GM12892 (cell line): ENCODE results near the gene TEX2.
A peak's percentile ranks its signal among the peaks of the same experiment; 100 is the strongest.

Experiments used
- DNase-seq: peaks from one replicate; pipeline ENCODE4 v3.0.0; 2011; ENCODE audit not compliant: insufficient read length
- FAIRE-seq: peaks from 2 replicates; lab custom pipeline; 2011; peaks lifted over from hg19 to GRCh38; lab: Jason Lieb, UNC
- POLR2A ChIP-seq: IDR thresholded peaks from 2 replicates; pipeline ENCODE4 v1.6.1; 2011; ENCODE audit warnings: low read depth, low read length, control low read depth
- POLR2AphosphoS5 ChIP-seq: IDR thresholded peaks from 2 replicates; pipeline ENCODE4 v1.6.1; 2011; ENCODE audit warnings: low read depth, low read length, control low read depth
- TAF1 ChIP-seq: IDR thresholded peaks from 2 replicates; pipeline ENCODE4 v1.6.1; 2011; ENCODE audit warnings: low read depth, mild to moderate bottlenecking, control low read depth, low read length, borderline replicate concordance

TEX2 gene

DNA sequence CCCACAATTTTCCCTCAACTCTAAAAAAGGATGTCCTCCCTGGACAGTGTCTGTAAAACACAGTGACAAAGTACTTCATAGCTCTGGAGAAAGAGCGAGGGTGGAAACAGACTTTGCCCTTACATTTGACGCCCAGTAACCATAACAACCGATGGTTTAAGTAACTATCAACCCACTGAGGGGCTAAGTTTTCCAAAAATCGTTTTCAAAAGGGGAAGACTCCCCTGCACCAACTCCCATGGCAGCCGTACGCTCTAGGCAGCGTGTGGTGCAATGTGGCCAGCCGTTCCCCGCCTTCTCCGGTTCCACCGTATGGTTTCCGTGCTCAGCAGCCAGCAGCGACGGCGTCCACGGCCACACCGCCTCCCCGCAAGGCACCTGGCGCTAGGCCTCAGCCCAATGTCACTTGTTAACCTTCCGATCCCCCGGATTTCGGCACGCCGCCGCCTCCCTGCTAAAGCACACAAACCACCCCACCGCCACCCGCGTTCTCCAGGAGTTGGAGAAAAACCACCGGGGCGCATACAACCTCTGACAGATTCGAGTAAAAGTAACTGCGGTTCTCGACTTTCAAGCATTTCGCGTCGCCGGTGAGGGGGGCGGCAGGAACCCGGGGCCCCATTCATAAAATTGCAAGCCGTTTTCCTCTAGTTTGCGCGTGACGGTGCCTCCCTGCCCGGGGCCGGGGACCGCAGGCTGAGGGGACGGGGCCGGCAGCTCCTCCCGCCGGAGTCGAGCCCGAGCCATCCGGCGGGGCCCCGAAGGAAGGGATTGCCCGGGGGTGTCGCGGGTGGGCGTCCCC is 661 bp downstream of the TEX2 start:
- no peak for TF ChIP-seq POLR2A
- TF ChIP-seq POLR2AphosphoS5: no peak
- TF ChIP-seq TAF1: no peak
- peak; percentile 53 for DNase-seq
- FAIRE-seq: peak; percentile 42

DNA sequence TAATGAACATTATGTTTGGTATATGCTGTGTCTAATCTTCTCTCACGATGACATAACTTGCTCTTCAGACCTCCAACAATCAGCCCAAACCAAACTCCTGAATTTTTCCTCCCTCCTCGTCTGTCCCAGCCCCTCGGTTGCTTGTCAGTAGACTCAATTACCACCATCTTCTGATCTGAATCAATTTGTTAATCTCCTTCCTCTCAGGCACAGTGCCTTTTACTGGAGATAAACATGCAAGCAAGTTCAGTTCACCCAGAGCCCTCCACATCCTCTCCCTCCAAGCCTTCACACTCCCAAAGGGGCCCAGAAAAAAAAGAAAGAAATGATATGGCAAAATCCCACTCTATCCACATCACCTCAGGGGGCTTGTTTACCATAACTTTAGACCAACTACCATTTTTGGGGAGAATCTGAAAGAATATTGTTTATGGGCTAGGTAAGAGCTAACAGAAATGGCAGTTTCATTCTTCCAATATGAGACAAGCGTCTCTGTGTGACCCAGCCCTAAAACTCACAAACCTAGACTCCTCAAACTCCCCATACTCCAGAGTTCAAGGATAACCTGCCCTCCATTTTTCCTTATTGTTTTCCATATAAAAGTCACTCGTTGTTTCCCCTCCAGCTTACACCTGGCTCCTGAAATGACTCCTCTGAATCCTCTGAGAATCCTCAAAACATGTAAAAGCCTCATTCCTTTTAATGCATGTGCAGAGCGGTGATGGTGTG is 1.5 kb downstream of the TEX2 start:
- no peak for FAIRE-seq
- DNase-seq: no peak
- TF ChIP-seq POLR2AphosphoS5: no peak
- no peak for TF ChIP-seq POLR2A
- TF ChIP-seq TAF1: no peak

DNA sequence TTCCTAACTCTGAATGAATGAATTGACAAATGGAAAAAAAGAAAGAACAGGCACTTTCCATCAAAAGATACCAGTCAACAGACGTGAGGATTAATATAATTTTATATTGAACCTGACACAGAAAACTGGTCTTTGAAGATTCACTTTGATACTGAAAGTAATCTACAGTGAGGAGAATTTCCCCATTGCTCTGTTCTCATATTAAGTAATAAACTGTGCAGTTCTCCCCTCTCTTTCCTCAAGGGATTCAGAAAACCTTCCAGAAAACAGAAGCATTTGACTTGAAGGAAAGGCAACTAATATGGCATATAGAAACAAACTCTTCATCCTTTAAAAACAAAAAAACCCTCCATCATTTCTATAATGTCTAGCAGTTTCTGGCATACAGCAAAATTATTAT is 2.2 kb downstream of the TEX2 start:
- no peak for DNase-seq
- no peak for FAIRE-seq

DNA sequence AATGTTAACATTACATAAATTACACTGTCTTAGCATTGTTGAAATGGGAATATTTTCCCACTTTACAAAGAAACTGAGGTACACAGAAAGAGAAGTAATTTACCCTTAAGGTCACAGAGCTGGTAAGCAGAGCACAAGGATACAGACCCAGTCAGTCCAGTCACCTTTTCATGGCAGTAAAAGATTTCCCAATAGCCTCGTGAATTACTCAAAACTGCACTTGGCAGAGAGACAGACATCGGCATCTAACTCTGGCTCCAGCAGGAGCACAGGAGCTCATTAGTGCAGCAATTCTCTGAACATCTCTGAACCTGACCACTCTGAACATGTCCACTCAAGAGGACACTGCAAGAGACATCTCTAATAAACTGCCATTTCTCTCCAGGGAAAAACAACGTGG is 3.1 kb downstream of the TEX2 start:
- no peak for TF ChIP-seq POLR2A
- no peak for TF ChIP-seq POLR2AphosphoS5
- TF ChIP-seq TAF1: no peak
- DNase-seq (no peak), FAIRE-seq (no peak)

More for the DNA sequence above, 2.2 kb downstream of the TEX2 start:
- TF ChIP-seq POLR2A (no peak), TAF1 (no peak), POLR2AphosphoS5 (no peak)

DNA sequence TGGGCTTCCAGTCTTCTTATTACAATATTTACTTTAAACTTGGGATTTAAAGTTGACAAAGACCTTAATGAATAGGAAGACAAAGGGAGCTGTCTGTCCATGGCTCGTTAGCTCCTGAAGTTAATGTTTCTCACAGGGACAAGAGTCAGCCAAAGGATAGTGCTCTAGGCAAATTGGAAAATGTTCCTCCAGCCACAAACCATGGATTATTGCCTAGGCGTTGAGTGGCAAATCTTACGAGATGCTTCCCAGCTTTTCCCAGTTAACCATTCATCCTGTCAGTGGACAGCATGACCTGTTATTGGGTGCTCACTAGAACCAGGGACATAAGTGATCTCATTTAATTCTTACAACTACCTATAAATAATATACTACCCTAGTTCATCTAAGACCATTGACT is 3.6 kb downstream of the TEX2 start:
- FAIRE-seq: no peak
- TF ChIP-seq POLR2AphosphoS5 (no peak), POLR2A (no peak), TAF1 (no peak)
- DNase-seq: no peak

DNA sequence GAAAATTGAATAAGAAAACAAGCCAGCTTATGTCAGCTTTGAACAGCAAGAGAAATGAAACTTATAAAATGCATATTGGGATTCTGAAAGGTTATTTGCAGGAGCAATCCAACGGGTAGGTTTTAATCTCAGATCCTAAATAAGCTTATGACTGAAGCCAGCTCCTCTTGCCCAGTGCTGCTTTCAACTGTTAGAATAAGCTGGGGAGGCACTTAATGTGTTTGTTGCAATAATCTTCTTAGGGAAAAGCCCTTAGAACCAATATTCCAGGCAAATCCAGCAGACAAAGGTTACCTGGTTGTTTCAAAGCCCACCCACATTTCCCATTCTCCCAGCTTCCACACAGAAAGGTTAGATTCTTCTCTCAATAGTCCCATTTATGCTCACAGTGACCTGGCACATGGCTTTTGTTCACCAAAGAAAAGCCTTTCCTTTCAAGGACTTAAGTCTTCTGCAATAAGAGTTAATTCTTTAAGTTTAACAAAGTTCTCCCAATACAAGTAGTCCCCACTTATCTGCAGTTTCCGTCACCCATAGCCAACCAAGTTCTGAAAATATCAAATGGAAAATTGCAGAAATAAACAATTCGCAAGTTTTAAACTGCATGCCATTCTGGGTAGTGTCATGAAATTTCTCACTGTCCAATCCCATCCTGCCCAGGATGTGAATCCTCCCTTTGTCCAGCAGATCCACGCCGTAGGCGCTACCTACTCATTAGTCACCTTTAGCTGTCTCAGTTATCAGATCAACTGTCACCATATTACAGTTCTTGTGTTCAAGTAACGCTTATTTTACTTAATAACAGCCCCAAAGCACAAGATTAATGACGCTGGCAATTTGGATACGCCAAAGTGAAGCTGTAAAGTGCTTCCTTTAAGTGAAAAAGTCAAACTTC is 5.9 kb downstream of the TEX2 start:
- no peak for DNase-seq
- no peak for FAIRE-seq
- TF ChIP-seq TAF1: no peak
- no peak for TF ChIP-seq POLR2A
- no peak for TF ChIP-seq POLR2AphosphoS5

DNA sequence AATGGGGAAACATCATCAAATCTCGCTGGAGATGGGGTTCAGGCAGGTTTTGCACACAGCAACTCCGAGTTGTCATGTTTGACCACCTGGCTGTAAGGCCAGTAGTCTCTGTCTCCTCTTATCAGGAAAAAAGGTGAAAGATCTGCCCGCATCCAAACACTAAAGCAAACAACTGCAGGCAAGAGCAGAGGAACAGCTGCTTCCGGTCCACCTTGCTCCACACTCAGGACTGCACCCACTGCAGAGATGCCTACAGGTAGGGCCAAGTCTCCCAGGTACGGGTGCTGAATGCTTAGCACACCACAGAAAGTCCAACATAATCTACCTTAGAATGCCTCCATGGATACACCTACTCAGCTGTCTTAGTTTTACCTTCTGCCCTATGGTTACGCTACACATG is 7.3 kb downstream of the TEX2 start:
- TF ChIP-seq TAF1 (no peak), POLR2A (no peak), POLR2AphosphoS5 (no peak)
- DNase-seq (no peak), FAIRE-seq (no peak)

DNA sequence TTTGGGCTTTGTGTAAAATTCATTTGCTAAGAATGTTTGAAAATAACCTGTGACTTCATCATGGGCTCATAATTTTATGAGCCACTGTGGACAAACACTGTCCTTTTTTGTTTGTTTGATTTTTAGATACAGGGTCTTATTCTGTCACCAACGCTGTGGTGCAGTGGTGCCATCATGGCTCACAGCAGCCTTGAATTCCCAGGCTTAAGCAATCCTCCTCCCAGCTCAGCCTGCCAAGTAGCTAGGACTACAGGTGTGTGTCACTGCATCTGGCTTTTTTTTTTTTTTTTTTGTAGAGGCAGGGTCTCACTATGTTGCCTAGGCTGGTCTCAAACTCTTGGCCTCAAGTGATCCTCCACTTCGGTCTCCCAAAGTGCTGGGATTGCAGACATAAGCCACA is 8.3 kb downstream of the TEX2 start:
- no peak for TF ChIP-seq TAF1
- TF ChIP-seq POLR2A: no peak
- TF ChIP-seq POLR2AphosphoS5: no peak
- no peak for FAIRE-seq
- DNase-seq: no peak

DNA sequence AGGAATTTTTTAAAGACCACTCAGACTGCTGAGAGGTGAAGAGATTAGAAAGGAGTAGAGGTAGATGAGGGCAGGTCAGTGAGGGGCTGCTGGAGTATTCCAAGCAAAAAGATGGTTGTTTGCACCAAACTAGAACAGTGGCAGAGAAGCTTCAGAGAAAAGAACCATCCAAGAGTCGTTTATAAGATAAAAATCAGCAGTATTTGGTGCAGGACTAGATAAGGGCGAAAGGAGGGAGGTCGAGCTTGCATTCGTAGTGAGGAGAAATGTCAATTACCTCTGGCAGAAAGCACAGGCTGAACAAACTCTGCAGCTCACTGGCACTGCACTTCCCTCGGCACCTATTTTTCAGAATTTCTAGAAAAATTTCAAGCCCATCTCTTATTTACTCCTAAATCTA is 9.6 kb downstream of the TEX2 start:
- TF ChIP-seq POLR2A (no peak), POLR2AphosphoS5 (no peak), TAF1 (no peak)
- no peak for FAIRE-seq
- no peak for DNase-seq

DNA sequence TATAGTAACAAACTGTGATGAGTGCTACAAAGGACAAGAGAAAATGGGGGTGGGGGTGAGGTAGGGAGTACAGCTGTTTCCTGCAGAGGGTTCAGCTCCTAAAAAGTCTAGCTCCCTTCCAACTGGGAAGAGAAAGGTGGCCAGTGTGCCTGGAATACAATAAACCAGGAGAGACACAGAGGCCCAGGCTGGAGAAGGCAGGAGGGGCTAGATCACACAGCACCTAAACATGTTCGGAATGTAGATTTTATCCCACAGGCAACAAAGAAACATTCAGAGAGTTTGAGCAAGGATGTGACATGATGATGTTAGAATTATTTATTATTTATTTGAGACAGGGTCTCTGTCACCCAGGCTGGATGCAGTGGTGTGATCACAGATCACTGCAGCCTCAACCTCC is 10.2 kb downstream of the TEX2 start:
- TF ChIP-seq POLR2AphosphoS5: no peak
- TF ChIP-seq POLR2A: no peak
- no peak for TF ChIP-seq TAF1
- no peak for DNase-seq
- no peak for FAIRE-seq
